ENCODE measurements around the gene UBAC1.

The UBAC1 gene

GRCh38 chr9:135983208-135984071, 22.3 kb upstream of the UBAC1 start:
- Histone ChIP-seq H3K27me3 (ENCODE audit: insufficient read depth, poor library complexity, severe bottlenecking) (peaks cover 12% of the 10 kb centered on the region), H3K27ac (replicated peaks) (no peak overlapping the region), H3K4me3 (replicated peaks; ENCODE audit: insufficient read depth, low read length) (no peak overlapping the region)
- DNase-seq (ENCODE audit: low read depth in 1 of 2, low spot score in 1 of 2) = no peak
- TF ChIP-seq, protein P1, sequence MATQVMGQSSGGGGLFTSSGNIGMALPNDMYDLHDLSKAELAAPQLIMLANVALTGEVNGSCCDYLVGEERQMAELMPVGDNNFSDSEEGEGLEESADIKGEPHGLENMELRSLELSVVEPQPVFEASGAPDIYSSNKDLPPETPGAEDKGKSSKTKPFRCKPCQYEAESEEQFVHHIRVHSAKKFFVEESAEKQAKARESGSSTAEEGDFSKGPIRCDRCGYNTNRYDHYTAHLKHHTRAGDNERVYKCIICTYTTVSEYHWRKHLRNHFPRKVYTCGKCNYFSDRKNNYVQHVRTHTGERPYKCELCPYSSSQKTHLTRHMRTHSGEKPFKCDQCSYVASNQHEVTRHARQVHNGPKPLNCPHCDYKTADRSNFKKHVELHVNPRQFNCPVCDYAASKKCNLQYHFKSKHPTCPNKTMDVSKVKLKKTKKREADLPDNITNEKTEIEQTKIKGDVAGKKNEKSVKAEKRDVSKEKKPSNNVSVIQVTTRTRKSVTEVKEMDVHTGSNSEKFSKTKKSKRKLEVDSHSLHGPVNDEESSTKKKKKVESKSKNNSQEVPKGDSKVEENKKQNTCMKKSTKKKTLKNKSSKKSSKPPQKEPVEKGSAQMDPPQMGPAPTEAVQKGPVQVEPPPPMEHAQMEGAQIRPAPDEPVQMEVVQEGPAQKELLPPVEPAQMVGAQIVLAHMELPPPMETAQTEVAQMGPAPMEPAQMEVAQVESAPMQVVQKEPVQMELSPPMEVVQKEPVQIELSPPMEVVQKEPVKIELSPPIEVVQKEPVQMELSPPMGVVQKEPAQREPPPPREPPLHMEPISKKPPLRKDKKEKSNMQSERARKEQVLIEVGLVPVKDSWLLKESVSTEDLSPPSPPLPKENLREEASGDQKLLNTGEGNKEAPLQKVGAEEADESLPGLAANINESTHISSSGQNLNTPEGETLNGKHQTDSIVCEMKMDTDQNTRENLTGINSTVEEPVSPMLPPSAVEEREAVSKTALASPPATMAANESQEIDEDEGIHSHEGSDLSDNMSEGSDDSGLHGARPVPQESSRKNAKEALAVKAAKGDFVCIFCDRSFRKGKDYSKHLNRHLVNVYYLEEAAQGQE (IDR thresholded peaks at IDR 0.05; ENCODE audit: insufficient replicate concordance, low read depth) = no peak
- no peak for TF ChIP-seq SPI1 (IDR thresholded peaks at IDR 0.05; ENCODE audit: borderline replicate concordance, low read depth)
- no peak for TF ChIP-seq POLR2AphosphoS5 (IDR thresholded peaks at IDR 0.05; ENCODE audit: low read depth)
- TF ChIP-seq GABPA (IDR thresholded peaks at IDR 0.05; ENCODE audit: low read depth) = no peak
- no peak for TF ChIP-seq CTCF (IDR thresholded peaks at IDR 0.05; ENCODE audit: insufficient read depth, low read length)

DNA sequence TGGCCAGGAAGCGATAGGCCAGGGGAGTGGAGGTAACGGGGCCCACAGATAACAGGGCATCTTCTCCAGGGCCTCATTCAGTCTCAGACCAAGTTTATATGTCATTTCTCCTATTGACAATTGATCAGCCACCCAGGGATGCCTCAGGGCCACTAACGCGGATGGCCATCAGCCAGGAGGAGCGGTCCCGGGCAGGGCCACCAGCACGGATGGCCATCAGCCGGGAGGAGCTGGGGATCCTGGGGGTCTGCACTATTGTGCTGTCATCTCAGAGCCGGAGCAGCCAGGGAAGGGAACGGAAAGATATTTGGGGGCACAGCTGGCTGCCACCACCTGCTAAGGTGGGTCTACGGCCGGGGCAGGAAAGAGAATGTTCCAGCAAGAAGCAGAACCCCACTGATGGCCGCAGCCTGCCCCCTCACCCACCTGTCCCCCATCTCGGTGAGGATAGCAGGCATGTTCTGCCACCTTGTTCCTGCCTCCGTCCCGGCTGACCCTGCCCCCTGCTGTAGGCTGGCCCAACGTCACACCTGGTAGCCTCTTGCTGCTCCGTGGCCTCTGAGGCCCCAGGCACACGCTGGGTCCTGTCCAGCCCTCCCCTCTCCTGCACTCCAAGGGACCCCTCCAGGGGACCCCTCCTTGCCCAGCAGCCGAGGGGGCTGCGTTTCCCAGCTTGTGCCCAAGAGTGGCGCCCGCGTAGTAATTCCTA, 21.5 kb upstream of the UBAC1 start:
- H3K27ac ChIP-seq (replicated peaks) = no peak overlapping the region
- no peak for DNase-seq (ENCODE audit: low read depth in 1 of 2, low spot score in 1 of 2)
- peaks cover 12% of the 10 kb centered on the region for H3K27me3 ChIP-seq (ENCODE audit: insufficient read depth, poor library complexity, severe bottlenecking)
- TF ChIP-seq, protein P1 (IDR thresholded peaks at IDR 0.05; ENCODE audit: insufficient replicate concordance, low read depth) = no peak
- TF ChIP-seq POLR2AphosphoS5 (IDR thresholded peaks at IDR 0.05; ENCODE audit: low read depth) = no peak
- no peak for TF ChIP-seq GABPA (IDR thresholded peaks at IDR 0.05; ENCODE audit: low read depth)
- no peak for TF ChIP-seq CTCF (IDR thresholded peaks at IDR 0.05; ENCODE audit: insufficient read depth, low read length)
- TF ChIP-seq SPI1 (IDR thresholded peaks at IDR 0.05; ENCODE audit: borderline replicate concordance, low read depth) = no peak
- no peak overlapping the region for H3K4me3 ChIP-seq (replicated peaks; ENCODE audit: insufficient read depth, low read length)

GRCh38 chr9:135980926-135981630, 19.9 kb upstream of the UBAC1 start:
- no peak for TF ChIP-seq SPI1 (IDR thresholded peaks at IDR 0.05; ENCODE audit: borderline replicate concordance, low read depth)
- no peak for TF ChIP-seq CTCF (IDR thresholded peaks at IDR 0.05; ENCODE audit: insufficient read depth, low read length)
- TF ChIP-seq, protein P1 (IDR thresholded peaks at IDR 0.05; ENCODE audit: insufficient replicate concordance, low read depth) = no peak
- TF ChIP-seq POLR2AphosphoS5 (IDR thresholded peaks at IDR 0.05; ENCODE audit: low read depth) = no peak
- no peak for TF ChIP-seq GABPA (IDR thresholded peaks at IDR 0.05; ENCODE audit: low read depth)
- Histone ChIP-seq H3K27me3 (ENCODE audit: insufficient read depth, poor library complexity, severe bottlenecking) (peaks cover 12% of the 10 kb centered on the region), H3K27ac (replicated peaks) (no peak overlapping the region), H3K4me3 (replicated peaks; ENCODE audit: insufficient read depth, low read length) (no peak overlapping the region)
- DNase-seq (ENCODE audit: low read depth in 1 of 2, low spot score in 1 of 2) = no peak

Measured in HL-60 (cell line).